Measurements from ENCODE around the gene C20orf144.
A peak's percentile ranks its signal among the peaks of the same experiment; 100 is the strongest.

C20orf144 gene

GRCh38 chr20:33666293-33667244 lies 4.4 kb downstream of the C20orf144 start, which contains the start of gene ACTL10:
Gene ACTL10, plus strand, starts transcription at chr20:33666943. Its CDS starts 555 bp downstream, at chr20:33667498.
- DNase-seq, result peak; percentile 27 to 92 (median 83)

GRCh38 chr20:33667245-33667675 lies 5.1 kb downstream of the C20orf144 start:
- peak in 7 of 14 donors; percentile 13 to 73 (median 43) for DNase-seq

GRCh38 chr20:33667676-33668465 lies 5.7 kb downstream of the C20orf144 start:
- DNase-seq, result peak in 13 of 14 donors; percentile 23 to 76 (median 55)

GRCh38 chr20:33668466-33669155 lies 6.5 kb downstream of the C20orf144 start:
- no peak for DNase-seq

- no peak for DNase-seq
These were observed 7.1 kb downstream of the C20orf144 start for GRCh38 chr20:33669224-33669623.

- no peak for DNase-seq
These were observed 7.9 kb downstream of the C20orf144 start for GRCh38 chr20:33669873-33670640.

- DNase-seq, result no peak
These were observed 8.8 kb downstream of the C20orf144 start for GRCh38 chr20:33670715-33671499.

GRCh38 chr20:33671573-33672288 lies 9.6 kb downstream of the C20orf144 start:
- DNase-seq, result no peak

GRCh38 chr20:33672426-33673113 lies 10.4 kb downstream of the C20orf144 start:
- no peak for DNase-seq

GRCh38 chr20:33673114-33673409 lies 10.9 kb downstream of the C20orf144 start:
- no peak for DNase-seq

GRCh38 chr20:33673410-33674293 lies 11.5 kb downstream of the C20orf144 start:
- DNase-seq, result peak in 1 of 14 donors; percentile 62

GRCh38 chr20:33674294-33675135 lies 12.4 kb downstream of the C20orf144 start, which contains the start of gene NECAB3:
Gene NECAB3, minus strand, starts transcription at chr20:33674428. Its CDS starts 76 bp downstream, at chr20:33674352.
- peak in 13 of 14 donors; percentile 14 to 84 (median 54) for DNase-seq

GRCh38 chr20:33675136-33675959 lies 13.2 kb downstream of the C20orf144 start:
- DNase-seq, result peak in 2 of 14 donors; percentile 35 to 41

GRCh38 chr20:33676121-33676520 lies 14.0 kb downstream of the C20orf144 start:
- DNase-seq, result no peak

- DNase-seq, result no peak
These were observed 14.8 kb downstream of the C20orf144 start for GRCh38 chr20:33676652-33677645.
